HepG2 (cell line): ENCODE data around the gene NFIC. TPM values are rescaled to one million over a fixed set of nuclear protein-coding genes. Genes with fewer than 3 reads are reported as not detected.

Experiments
- ATF6 ChIP-seq: sonication (generic); formaldehyde crosslinking; conservative IDR thresholded peaks from 2 replicates; pipeline ENCODE4 v1.4.0; 2020; ENCODE audit warnings: missing genetic modification reagents
- DZIP1 ChIP-seq: sonication (generic); formaldehyde crosslinking; IDR thresholded peaks from 2 replicates; pipeline ENCODE4 v1.5.0; 2020; ENCODE audit warnings: mild to moderate bottlenecking, missing genetic modification reagents
- HDAC1 ChIP-seq: sonication (generic); formaldehyde crosslinking; IDR thresholded peaks from 2 replicates; pipeline ENCODE4 v1.5.1; 2020; ENCODE audit warnings: mild to moderate bottlenecking, missing genetic modification reagents
- HOXA9 ChIP-seq: sonication (generic); formaldehyde crosslinking; IDR thresholded peaks from 2 replicates; pipeline ENCODE4 v1.8.1; 2022; ENCODE audit warnings: missing genetic modification reagents, mild to moderate bottlenecking, moderate library complexity, borderline replicate concordance
- JARID2 ChIP-seq: sonication (generic); formaldehyde crosslinking; IDR thresholded peaks from 2 replicates; pipeline ENCODE4 v1.8.1; 2023; ENCODE audit warnings: missing genetic modification reagents, inconsistent platforms; ENCODE audit not compliant: insufficient replicate concordance
- NONO ChIP-seq, 2 experiments: fragments of 450-650 bp in 1 of 2; sonication (generic) in 1 of 2; formaldehyde crosslinking in 1 of 2; IDR thresholded peaks in 1 of 2; conservative IDR thresholded peaks in 1 of 2; 2 replicates each; pipeline versions ENCODE4 v1.6.1 to v1.8.0; 2017 to 2022; ENCODE audit warnings: mild to moderate bottlenecking in 1 of 2, missing genetic modification reagents in 1 of 2, moderate library complexity in 1 of 2
- NR1H2 ChIP-seq: sonication (generic); formaldehyde crosslinking; IDR thresholded peaks from 2 replicates; pipeline ENCODE4 v1.8.1; 2022; ENCODE audit warnings: low read depth, missing genetic modification reagents, borderline replicate concordance
- SMC3 ChIP-seq: IDR thresholded peaks from 2 replicates; pipeline ENCODE4 v1.6.1; 2011; ENCODE audit warnings: low read length, improper control_type of control experiment
- SP1 ChIP-seq, 2 experiments: fragments of 450-650 bp in 1 of 2; sonication (generic) in 1 of 2; formaldehyde crosslinking in 1 of 2; IDR thresholded peaks; 2 replicates each; pipeline versions ENCODE4 v1.4.0 to v1.6.1; 2016 to 2020; ENCODE audit warnings: missing genetic modification reagents in 1 of 2
- YEATS4 ChIP-seq: sonication (generic); formaldehyde crosslinking; IDR thresholded peaks from 2 replicates; pipeline ENCODE4 v1.4.0; 2020; ENCODE audit warnings: missing genetic modification reagents, borderline replicate concordance
- ZBTB4 ChIP-seq: sonication (generic); formaldehyde crosslinking; IDR thresholded peaks from 2 replicates; pipeline ENCODE4 v1.4.0; 2020; ENCODE audit warnings: missing genetic modification reagents, mild to moderate bottlenecking, borderline replicate concordance
- ZNF430 ChIP-seq: sonication (generic); formaldehyde crosslinking; IDR thresholded peaks from 2 replicates; pipeline ENCODE4 v1.9.0; 2021; ENCODE audit warnings: mild to moderate bottlenecking, missing genetic modification reagents
- ZNF496 ChIP-seq: sonication (generic); formaldehyde crosslinking; IDR thresholded peaks from 2 replicates; pipeline ENCODE4 v1.8.1; 2023; ENCODE audit warnings: mild to moderate bottlenecking, moderate library complexity, missing genetic modification reagents; ENCODE audit not compliant: insufficient replicate concordance
- ZNF549 ChIP-seq: sonication (generic); formaldehyde crosslinking; IDR thresholded peaks from 2 replicates; pipeline ENCODE4 v1.5.0; 2020; ENCODE audit warnings: missing genetic modification reagents
- ZNF841 ChIP-seq: sonication (generic); formaldehyde crosslinking; IDR thresholded peaks from 2 replicates; pipeline ENCODE4 v1.8.1; 2023; ENCODE audit warnings: missing genetic modification reagents, borderline replicate concordance
- ZNF891 ChIP-seq: sonication (generic); formaldehyde crosslinking; IDR thresholded peaks from 2 replicates; pipeline ENCODE4 v1.5.0; 2020; ENCODE audit warnings: mild to moderate bottlenecking, missing genetic modification reagents
- polyA plus RNA-seq, 8 experiments: library from polyadenylated mRNA; depleted of rRNA in 3 of 8; stranded (reverse) in 7 of 8; unstranded in 1 of 8; fragments of >200 nt; fragmentation: Illumina TruSeq in 4 of 8; extraction: Trizol in 4 of 8; gene quantifications; 2 replicates each; pipeline versions ENCODE4 v1.2.1 to v1.2.3, GENCODE V29; 2011 to 2016; ENCODE audit warnings: low read depth in 4 of 8, missing spikeins in 1 of 8, mixed read lengths in 1 of 8; ENCODE audit not compliant: insufficient read depth in 1 of 8
- total RNA-seq, 5 experiments: library from RNA; depleted of rRNA; stranded (reverse); fragments of >200 nt; fragmentation: Illumina TruSeq; extraction: Trizol; gene quantifications; 2 replicates each; pipeline ENCODE4 v1.2.3, GENCODE V29; 2016; ENCODE audit warnings: low read depth in 1 of 5
- TF ChIP-seq, protein P1 (sequence below): sonication (generic); formaldehyde crosslinking; IDR thresholded peaks from 2 replicates; pipeline ENCODE4 v1.5.0; 2020; ENCODE audit warnings: missing genetic modification reagents

Gene NFIC
- total and polyA plus RNA-seq, 2 of the 13 experiments (the other 11 are each of a cell fraction or from before 2014, with no cell fraction given): 1.3 to 2.5 TPM

GRCh38 chr19:3397266-3398022, 31.1 kb downstream of the NFIC start (continued):
- TF ChIP-seq, protein P1, sequence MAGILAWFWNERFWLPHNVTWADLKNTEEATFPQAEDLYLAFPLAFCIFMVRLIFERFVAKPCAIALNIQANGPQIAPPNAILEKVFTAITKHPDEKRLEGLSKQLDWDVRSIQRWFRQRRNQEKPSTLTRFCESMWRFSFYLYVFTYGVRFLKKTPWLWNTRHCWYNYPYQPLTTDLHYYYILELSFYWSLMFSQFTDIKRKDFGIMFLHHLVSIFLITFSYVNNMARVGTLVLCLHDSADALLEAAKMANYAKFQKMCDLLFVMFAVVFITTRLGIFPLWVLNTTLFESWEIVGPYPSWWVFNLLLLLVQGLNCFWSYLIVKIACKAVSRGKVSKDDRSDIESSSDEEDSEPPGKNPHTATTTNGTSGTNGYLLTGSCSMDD: no peak
- TF ChIP-seq NONO (IDR thresholded peaks at IDR 0.05) (no peak), NONO (CRISPR knock-in tag; conservative IDR thresholded peaks at IDR 0.05) (peak; percentile 74; the same call in 1 of the 2 replicates), ZBTB4 (no peak), ZNF549 (no peak), HDAC1 (CRISPR knock-in tag) (peak; percentile 36; the same call in 1 of the 2 replicates), SMC3 (no peak), ATF6 (CRISPR knock-in tag) (no peak; the same call in 1 of the 2 replicates), SP1 (IDR thresholded peaks at IDR 0.05) (no peak), SP1 (CRISPR knock-in tag; IDR thresholded peaks at IDR 0.05) (peak; percentile 63), JARID2 (CRISPR knock-in tag) (no peak), ZNF841 (CRISPR knock-in tag) (no peak), NR1H2 (CRISPR knock-in tag) (peak; percentile 33; the same call in 1 of the 2 replicates), ZNF430 (CRISPR knock-in tag) (peak; percentile 48; the same call in 1 of the 2 replicates), ZNF891 (CRISPR knock-in tag) (no peak), ZNF496 (CRISPR knock-in tag) (no peak), YEATS4 (CRISPR knock-in tag) (no peak), DZIP1 (CRISPR knock-in tag) (no peak; the same call in 1 of the 2 replicates), HOXA9 (CRISPR knock-in tag) (no peak)
